Measurements from ENCODE around the gene SNRPB. TPM values are rescaled to one million over a fixed set of nuclear protein-coding genes. Genes with fewer than 3 reads are reported as not detected.

Gene SNRPB
- total RNA-seq, 1 donor from 2014 or later, result 207 TPM

GRCh38 chr20:2429051-2429450 is 41.5 kb downstream of the SNRPB start:
- FAIRE-seq, result no peak
- no peak overlapping the region for H3K27ac Mint-ChIP-seq (ENCODE audit: unreplicated experiment)
- Histone ChIP-seq H3K36me3 (ENCODE audit: insufficient read depth, low read length) (no peaks in the 10 kb centered on the region), H3K4me1 (ENCODE audit: insufficient read depth, low read length) (no peaks in the 10 kb centered on the region), H3K27me3 (ENCODE audit: insufficient read depth, low read length) (peaks cover 2% of the 10 kb centered on the region), H2AFZ (ENCODE audit: low read depth, low read length) (no peak overlapping the region), H3K79me2 (ENCODE audit: insufficient read depth, low read length) (no peaks in the 10 kb centered on the region), H4K20me1 (ENCODE audit: insufficient read depth, low read length) (no peaks in the 10 kb centered on the region), H3K9me3 (ENCODE audit: insufficient read depth, low read depth, low read length) (no peaks in the 10 kb centered on the region), H3K4me3 (ENCODE audit: insufficient read depth, low read depth, low read length) (no peak overlapping the region), H3K4me2 (ENCODE audit: low read length) (no peak overlapping the region), H3K27ac (ENCODE audit: low read depth, low read length) (no peak overlapping the region), H3K9ac (ENCODE audit: low read length) (no peak overlapping the region)
- H3K4me1 Mint-ChIP-seq (ENCODE audit: low read depth, unreplicated experiment), result no peaks in the 10 kb centered on the region
- H3K36me3 Mint-ChIP-seq (ENCODE audit: low read depth, unreplicated experiment), result peaks cover 2% of the 10 kb centered on the region
- peaks cover 3% of the 10 kb centered on the region for H3K9me3 Mint-ChIP-seq (ENCODE audit: unreplicated experiment)
- TF ChIP-seq EZH2 (IDR thresholded peaks at IDR 0.05; ENCODE audit: insufficient read depth, low read length) (no peak), CTCF (IDR thresholded peaks at IDR 0.05; ENCODE audit: insufficient read depth, low read depth, low read length) (no peak)
- H3K27me3 Mint-ChIP-seq (ENCODE audit: low read depth, unreplicated experiment), result peaks cover 15% of the 10 kb centered on the region
- no peak overlapping the region for H3K4me3 Mint-ChIP-seq (ENCODE audit: unreplicated experiment)
- no peak for DNase-seq (ENCODE audit: low read depth)

- no peak overlapping the region for H3K27ac Mint-ChIP-seq (ENCODE audit: unreplicated experiment)
- H3K9me3 ChIP-seq (ENCODE audit: insufficient read depth, low read depth, low read length), result no peaks in the 10 kb centered on the region
- no peak for TF ChIP-seq EZH2 (IDR thresholded peaks at IDR 0.05; ENCODE audit: insufficient read depth, low read length)
- no peak for TF ChIP-seq CTCF (IDR thresholded peaks at IDR 0.05; ENCODE audit: insufficient read depth, low read depth, low read length)
- no peak overlapping the region for H3K27ac ChIP-seq (ENCODE audit: low read depth, low read length)
- H3K27me3 ChIP-seq (ENCODE audit: insufficient read depth, low read length), result no peaks in the 10 kb centered on the region
- H3K4me3 Mint-ChIP-seq (ENCODE audit: unreplicated experiment), result no peak overlapping the region
- H4K20me1 ChIP-seq (ENCODE audit: insufficient read depth, low read length), result no peaks in the 10 kb centered on the region
- H3K9me3 Mint-ChIP-seq (ENCODE audit: unreplicated experiment), result peaks cover 4% of the 10 kb centered on the region
- H3K4me1 Mint-ChIP-seq (ENCODE audit: low read depth, unreplicated experiment), result no peaks in the 10 kb centered on the region
- H3K4me2 ChIP-seq (ENCODE audit: low read length), result no peak overlapping the region
- peaks cover 21% of the 10 kb centered on the region for H3K27me3 Mint-ChIP-seq (ENCODE audit: low read depth, unreplicated experiment)
- H3K4me3 ChIP-seq (ENCODE audit: insufficient read depth, low read depth, low read length), result no peak overlapping the region
- no peak overlapping the region for H3K9ac ChIP-seq (ENCODE audit: low read length)
- no peaks in the 10 kb centered on the region for H3K36me3 ChIP-seq (ENCODE audit: insufficient read depth, low read length)
- DNase-seq (ENCODE audit: low read depth) (no peak), FAIRE-seq (no peak)
- H3K79me2 ChIP-seq (ENCODE audit: insufficient read depth, low read length), result no peaks in the 10 kb centered on the region
- no peaks in the 10 kb centered on the region for H3K36me3 Mint-ChIP-seq (ENCODE audit: low read depth, unreplicated experiment)
- no peak overlapping the region for H2AFZ ChIP-seq (ENCODE audit: low read depth, low read length)
- no peaks in the 10 kb centered on the region for H3K4me1 ChIP-seq (ENCODE audit: insufficient read depth, low read length)
These were observed 49.3 kb downstream of the SNRPB start for GRCh38 chr20:2421247-2421646.

GRCh38 chr20:2420510-2420909 is 50.1 kb downstream of the SNRPB start:
- H3K36me3 ChIP-seq (ENCODE audit: insufficient read depth, low read length), result no peaks in the 10 kb centered on the region
- no peak for TF ChIP-seq EZH2 (IDR thresholded peaks at IDR 0.05; ENCODE audit: insufficient read depth, low read length)
- TF ChIP-seq CTCF (IDR thresholded peaks at IDR 0.05; ENCODE audit: insufficient read depth, low read depth, low read length), result no peak
- no peaks in the 10 kb centered on the region for H3K36me3 Mint-ChIP-seq (ENCODE audit: low read depth, unreplicated experiment)
- H4K20me1 ChIP-seq (ENCODE audit: insufficient read depth, low read length), result no peaks in the 10 kb centered on the region
- peaks cover 25% of the 10 kb centered on the region for H3K27me3 Mint-ChIP-seq (ENCODE audit: low read depth, unreplicated experiment)
- no peaks in the 10 kb centered on the region for H3K79me2 ChIP-seq (ENCODE audit: insufficient read depth, low read length)
- no peak overlapping the region for H3K27ac Mint-ChIP-seq (ENCODE audit: unreplicated experiment)
- FAIRE-seq (no peak), DNase-seq (ENCODE audit: low read depth) (no peak)
- H3K27ac ChIP-seq (ENCODE audit: low read depth, low read length), result no peak overlapping the region
- H3K9me3 ChIP-seq (ENCODE audit: insufficient read depth, low read depth, low read length), result no peaks in the 10 kb centered on the region
- H3K4me3 Mint-ChIP-seq (ENCODE audit: unreplicated experiment), result no peak overlapping the region
- no peaks in the 10 kb centered on the region for H3K4me1 Mint-ChIP-seq (ENCODE audit: low read depth, unreplicated experiment)
- H2AFZ ChIP-seq (ENCODE audit: low read depth, low read length), result no peak overlapping the region
- no peaks in the 10 kb centered on the region for H3K4me1 ChIP-seq (ENCODE audit: insufficient read depth, low read length)
- H3K9ac ChIP-seq (ENCODE audit: low read length), result no peak overlapping the region
- no peaks in the 10 kb centered on the region for H3K27me3 ChIP-seq (ENCODE audit: insufficient read depth, low read length)
- peaks cover 4% of the 10 kb centered on the region for H3K9me3 Mint-ChIP-seq (ENCODE audit: unreplicated experiment)
- H3K4me2 ChIP-seq (ENCODE audit: low read length), result no peak overlapping the region
- H3K4me3 ChIP-seq (ENCODE audit: insufficient read depth, low read depth, low read length), result no peak overlapping the region

All from astrocyte (in vitro differentiated cells and primary cell).